Nephron (organoid): ENCODE measurements around the gene LRRC26.

Experiments
- H3K27ac Mint-ChIP-seq, 3 experiments: 2 replicates each; pipeline ENCODE4 v1.8.0; 2020; ENCODE audit warnings: mixed read lengths in 3 of 3, mild to moderate bottlenecking in 2 of 3, moderate library complexity in 1 of 3
- H3K27me3 Mint-ChIP-seq: 2 replicates; pipeline ENCODE4 v1.8.0; 2021; ENCODE audit warnings: low read depth, mild to moderate bottlenecking, moderate library complexity, mixed read lengths
- H3K36me3 Mint-ChIP-seq: 2 replicates; pipeline ENCODE4 v1.8.0; 2020; ENCODE audit warnings: low read depth, mixed read lengths
- H3K4me1 Mint-ChIP-seq: 2 replicates; pipeline ENCODE4 v1.8.0; 2020; ENCODE audit warnings: mixed read lengths
- H3K4me3 Mint-ChIP-seq, 3 experiments: 2 replicates each; pipeline ENCODE4 v1.8.0; 2020; ENCODE audit warnings: mild to moderate bottlenecking in 3 of 3, mixed read lengths in 3 of 3, moderate library complexity in 2 of 3
- H3K9me3 Mint-ChIP-seq: 2 replicates; pipeline ENCODE4 v1.8.0; 2020; ENCODE audit warnings: mixed read lengths
- TF ChIP-seq, protein P1 (sequence below), 3 experiments: fragments of 200-600 bp; sonication (generic); IDR thresholded peaks; one replicate each; pipeline ENCODE4 v1.5.0; 2021; ENCODE audit warnings: antibody characterized with exemption in 3 of 3; ENCODE audit not compliant: unreplicated experiment in 3 of 3

The LRRC26 gene

DNA sequence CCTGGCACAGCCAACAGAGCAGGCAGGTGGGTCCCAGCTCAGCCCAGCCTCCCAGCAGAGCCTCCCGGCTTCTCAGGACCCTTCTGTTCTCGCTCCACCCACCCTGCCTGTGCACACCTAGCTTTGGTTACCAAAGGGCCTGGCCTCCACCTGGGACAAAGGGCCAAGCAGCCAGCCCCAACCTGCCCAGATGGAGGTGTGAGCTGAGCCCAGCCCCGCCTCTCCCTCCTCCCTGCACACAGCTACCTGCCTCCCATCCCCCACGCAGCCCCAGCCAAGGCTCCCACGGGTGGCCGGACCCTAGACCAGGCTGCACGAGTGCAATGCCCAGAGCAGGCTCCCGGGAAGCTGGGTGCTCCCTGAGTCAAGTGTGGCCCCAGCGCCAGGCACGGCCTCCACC lies 25.1 kb upstream of the LRRC26 start:
- no peaks in the 10 kb centered on the region for H3K36me3 Mint-ChIP-seq
- H3K4me3 Mint-ChIP-seq, result no peak overlapping the region
- no peaks in the 10 kb centered on the region for H3K9me3 Mint-ChIP-seq

GRCh38 chr9:137194388-137194787 lies 24.5 kb upstream of the LRRC26 start:
- Mint-ChIP-seq H3K27me3 (no peaks in the 10 kb centered on the region), H3K9me3 (no peaks in the 10 kb centered on the region), H3K4me1 (peaks cover 12% of the 10 kb centered on the region), H3K36me3 (no peaks in the 10 kb centered on the region), H3K4me3 (no peak overlapping the region), H3K27ac (no peak overlapping the region)
- TF ChIP-seq, protein P1, sequence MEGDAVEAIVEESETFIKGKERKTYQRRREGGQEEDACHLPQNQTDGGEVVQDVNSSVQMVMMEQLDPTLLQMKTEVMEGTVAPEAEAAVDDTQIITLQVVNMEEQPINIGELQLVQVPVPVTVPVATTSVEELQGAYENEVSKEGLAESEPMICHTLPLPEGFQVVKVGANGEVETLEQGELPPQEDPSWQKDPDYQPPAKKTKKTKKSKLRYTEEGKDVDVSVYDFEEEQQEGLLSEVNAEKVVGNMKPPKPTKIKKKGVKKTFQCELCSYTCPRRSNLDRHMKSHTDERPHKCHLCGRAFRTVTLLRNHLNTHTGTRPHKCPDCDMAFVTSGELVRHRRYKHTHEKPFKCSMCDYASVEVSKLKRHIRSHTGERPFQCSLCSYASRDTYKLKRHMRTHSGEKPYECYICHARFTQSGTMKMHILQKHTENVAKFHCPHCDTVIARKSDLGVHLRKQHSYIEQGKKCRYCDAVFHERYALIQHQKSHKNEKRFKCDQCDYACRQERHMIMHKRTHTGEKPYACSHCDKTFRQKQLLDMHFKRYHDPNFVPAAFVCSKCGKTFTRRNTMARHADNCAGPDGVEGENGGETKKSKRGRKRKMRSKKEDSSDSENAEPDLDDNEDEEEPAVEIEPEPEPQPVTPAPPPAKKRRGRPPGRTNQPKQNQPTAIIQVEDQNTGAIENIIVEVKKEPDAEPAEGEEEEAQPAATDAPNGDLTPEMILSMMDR (IDR thresholded peaks at IDR 0.05; ENCODE audit: unreplicated experiment in 3 of 3), result no peak

More for the DNA sequence above, 25.1 kb upstream of the LRRC26 start:
- no peak overlapping the region for H3K27ac Mint-ChIP-seq
- TF ChIP-seq, protein P1 (IDR thresholded peaks at IDR 0.05; ENCODE audit: unreplicated experiment in 3 of 3), result no peak
- H3K4me1 Mint-ChIP-seq, result peaks cover 8% of the 10 kb centered on the region
- H3K27me3 Mint-ChIP-seq, result no peaks in the 10 kb centered on the region

DNA sequence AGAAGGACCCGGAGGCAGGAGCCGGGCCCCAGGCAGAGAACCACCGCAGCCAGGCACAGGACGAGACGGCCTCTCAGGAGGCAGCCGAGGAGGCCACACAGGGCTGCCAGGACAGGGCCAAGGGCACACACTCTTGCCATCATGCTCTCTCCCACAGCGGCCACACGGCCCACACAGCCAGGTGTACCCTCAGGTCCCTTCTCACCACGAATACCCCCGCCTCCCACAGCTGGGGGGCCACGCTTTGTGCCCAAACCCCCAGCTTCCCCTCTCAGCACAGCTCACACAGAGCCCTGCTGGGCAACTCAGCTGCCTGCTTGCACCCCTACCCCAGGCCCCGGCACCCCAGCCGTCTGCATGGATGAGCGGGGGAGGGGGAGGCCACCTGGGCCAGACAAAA lies 23.9 kb upstream of the LRRC26 start:
- TF ChIP-seq, protein P1 (IDR thresholded peaks at IDR 0.05; ENCODE audit: unreplicated experiment in 3 of 3), result no peak
- H3K9me3 Mint-ChIP-seq, result no peaks in the 10 kb centered on the region
- H3K27me3 Mint-ChIP-seq, result no peaks in the 10 kb centered on the region
- no peak overlapping the region for H3K4me3 Mint-ChIP-seq
- peaks cover 17% of the 10 kb centered on the region for H3K4me1 Mint-ChIP-seq
- no peaks in the 10 kb centered on the region for H3K36me3 Mint-ChIP-seq
- H3K27ac Mint-ChIP-seq, result no peak overlapping the region

- Mint-ChIP-seq H3K4me1 (peaks cover 18% of the 10 kb centered on the region), H3K36me3 (no peaks in the 10 kb centered on the region), H3K27me3 (no peaks in the 10 kb centered on the region), H3K27ac (no peak overlapping the region), H3K4me3 (no peak overlapping the region), H3K9me3 (no peaks in the 10 kb centered on the region)
- TF ChIP-seq, protein P1 (IDR thresholded peaks at IDR 0.05; ENCODE audit: unreplicated experiment in 3 of 3), result no peak
Measured at GRCh38 chr9:137192859-137193258, 23.0 kb upstream of the LRRC26 start.

GRCh38 chr9:137192448-137192780 lies 22.6 kb upstream of the LRRC26 start:
- TF ChIP-seq, protein P1 (IDR thresholded peaks at IDR 0.05; ENCODE audit: unreplicated experiment in 3 of 3), result no peak
- peak overlapping the region in 2 of 3 experiments; percentile 31 to 38 for H3K4me3 Mint-ChIP-seq

DNA sequence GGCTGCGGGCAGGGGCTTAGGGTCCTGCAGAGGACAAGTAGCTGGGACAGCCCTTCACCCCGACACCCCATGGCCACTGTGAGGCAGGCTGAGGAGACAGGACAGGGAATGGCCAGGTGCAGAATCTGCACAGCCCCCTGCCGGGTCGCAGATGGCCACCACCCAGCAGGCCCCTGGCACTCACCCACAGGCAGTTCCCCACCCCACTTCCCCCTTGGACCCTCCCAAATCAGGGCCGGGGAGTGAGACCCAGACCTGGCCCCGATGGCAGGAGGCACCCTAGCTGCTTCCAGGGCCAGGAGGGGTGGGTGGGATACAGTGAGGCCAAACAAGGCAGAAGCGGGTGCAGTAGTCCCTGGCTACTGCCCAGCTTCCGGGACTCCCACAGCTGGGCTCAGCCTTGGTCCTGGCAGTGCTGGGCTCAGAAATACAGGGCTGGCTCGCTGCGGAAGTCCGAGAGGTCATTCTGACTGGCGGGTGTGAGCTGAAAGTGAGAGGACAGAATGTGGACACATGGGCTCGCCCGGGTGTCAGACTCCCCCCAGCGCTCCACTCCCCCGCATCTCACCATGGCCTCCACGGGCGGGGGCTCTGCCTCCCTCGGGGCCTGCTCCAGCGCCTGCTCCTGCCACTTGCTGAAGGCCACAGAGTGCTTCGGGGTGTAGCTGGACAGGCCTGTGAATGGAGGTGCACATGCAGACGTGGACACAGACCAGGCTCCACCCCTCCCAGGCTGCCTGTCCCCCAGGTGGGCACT lies 22.0 kb upstream of the LRRC26 start:
- Mint-ChIP-seq H3K27ac (no peak overlapping the region), H3K9me3 (no peaks in the 10 kb centered on the region), H3K4me3 (peak overlapping the region in 1 of 3 experiments; percentile 88), H3K4me1 (peaks cover 28% of the 10 kb centered on the region), H3K27me3 (no peaks in the 10 kb centered on the region), H3K36me3 (no peaks in the 10 kb centered on the region)
- TF ChIP-seq, protein P1 (IDR thresholded peaks at IDR 0.05; ENCODE audit: unreplicated experiment in 3 of 3), result no peak

More at GRCh38 chr9:137192448-137192780, 22.6 kb upstream of the LRRC26 start:
- H3K9me3 Mint-ChIP-seq, result no peaks in the 10 kb centered on the region
- H3K27ac Mint-ChIP-seq, result no peak overlapping the region
- no peaks in the 10 kb centered on the region for H3K27me3 Mint-ChIP-seq
- peaks cover 22% of the 10 kb centered on the region for H3K4me1 Mint-ChIP-seq
- H3K36me3 Mint-ChIP-seq, result no peaks in the 10 kb centered on the region
